Chondrocyte (in vitro differentiated cells): ENCODE results near the gene KCTD21. TPM values are rescaled to one million over a fixed set of nuclear protein-coding genes. Genes with fewer than 3 reads are reported as not detected.

Experiments used
- DNase-seq: peaks from one replicate; pipeline ENCODE4 v3.0.0; 2021; ENCODE audit warnings: mixed read lengths, low spot score
- H3K27ac Mint-ChIP-seq: one replicate; pipeline ENCODE4 v1.8.0; 2021; ENCODE audit warnings: mild to moderate bottlenecking, moderate library complexity, mixed read lengths; ENCODE audit not compliant: unreplicated experiment
- H3K27me3 Mint-ChIP-seq: 2 replicates; pipeline ENCODE4 v1.8.0; 2021; ENCODE audit warnings: low read depth, mixed read lengths
- H3K36me3 Mint-ChIP-seq: 2 replicates; pipeline ENCODE4 v1.8.0; 2021; ENCODE audit warnings: low read depth, mixed read lengths
- H3K4me1 Mint-ChIP-seq: 2 replicates; pipeline ENCODE4 v1.8.0; 2021; ENCODE audit warnings: low read depth, mild to moderate bottlenecking, mixed read lengths
- H3K4me3 Mint-ChIP-seq: one replicate; pipeline ENCODE4 v1.8.0; 2021; ENCODE audit warnings: mild to moderate bottlenecking, moderate library complexity, mixed read lengths; ENCODE audit not compliant: unreplicated experiment
- H3K9me3 Mint-ChIP-seq: 2 replicates; pipeline ENCODE4 v1.8.0; 2021; ENCODE audit warnings: low read depth, mixed read lengths
- CTCF ChIP-seq: fragments of 200-600 bp; sonication (generic); IDR thresholded peaks from 2 replicates; pipeline ENCODE4 v1.5.0; 2021; ENCODE audit warnings: antibody characterized with exemption, mild to moderate bottlenecking, moderate library complexity
- total RNA-seq: library from RNA; stranded (reverse); gene quantifications from 3 replicates; pipeline ENCODE4 v1.2.1, GENCODE V29; 2021

The KCTD21 gene
- total RNA-seq, 1 donor from 2014 or later = 15.2 TPM

GRCh38 chr11:78161346-78161745 is 27.1 kb downstream of the KCTD21 start:
- H3K27me3 Mint-ChIP-seq = no peaks in the 10 kb centered on the region
- H3K4me3 Mint-ChIP-seq = no peak overlapping the region
- H3K36me3 Mint-ChIP-seq = no peaks in the 10 kb centered on the region
- peaks cover 29% of the 10 kb centered on the region for H3K4me1 Mint-ChIP-seq
- DNase-seq = no peak
- no peaks in the 10 kb centered on the region for H3K9me3 Mint-ChIP-seq
- H3K27ac Mint-ChIP-seq = no peak overlapping the region
- TF ChIP-seq CTCF = no peak

GRCh38 chr11:78160557-78160956 is 27.9 kb downstream of the KCTD21 start:
- Mint-ChIP-seq H3K4me1 (peaks cover 29% of the 10 kb centered on the region), H3K36me3 (no peaks in the 10 kb centered on the region), H3K4me3 (no peak overlapping the region), H3K27me3 (no peaks in the 10 kb centered on the region), H3K9me3 (no peaks in the 10 kb centered on the region), H3K27ac (no peak overlapping the region)
- no peak for TF ChIP-seq CTCF
- DNase-seq = no peak

GRCh38 chr11:78158987-78159652 is 29.3 kb downstream of the KCTD21 start:
- H3K4me1 Mint-ChIP-seq = peaks cover 26% of the 10 kb centered on the region
- no peaks in the 10 kb centered on the region for H3K9me3 Mint-ChIP-seq
- no peaks in the 10 kb centered on the region for H3K36me3 Mint-ChIP-seq
- H3K27me3 Mint-ChIP-seq = no peaks in the 10 kb centered on the region
- no peak for TF ChIP-seq CTCF
- no peak for DNase-seq
- peak overlapping the region; percentile 88 for H3K27ac Mint-ChIP-seq
- no peak overlapping the region for H3K4me3 Mint-ChIP-seq

- no peak for TF ChIP-seq CTCF
- Mint-ChIP-seq H3K9me3 (no peaks in the 10 kb centered on the region), H3K27me3 (no peaks in the 10 kb centered on the region), H3K27ac (no peak overlapping the region), H3K36me3 (no peaks in the 10 kb centered on the region), H3K4me1 (peaks cover 8% of the 10 kb centered on the region), H3K4me3 (no peak overlapping the region)
- no peak for DNase-seq
These were observed 32.1 kb downstream of the KCTD21 start for GRCh38 chr11:78156127-78156844.

GRCh38 chr11:78151804-78152203 is 36.6 kb downstream of the KCTD21 start:
- H3K27me3 Mint-ChIP-seq = no peaks in the 10 kb centered on the region
- no peak for TF ChIP-seq CTCF
- H3K4me1 Mint-ChIP-seq = peaks cover 11% of the 10 kb centered on the region
- no peaks in the 10 kb centered on the region for H3K9me3 Mint-ChIP-seq
- no peak for DNase-seq
- no peak overlapping the region for H3K4me3 Mint-ChIP-seq
- no peak overlapping the region for H3K27ac Mint-ChIP-seq
- H3K36me3 Mint-ChIP-seq = no peaks in the 10 kb centered on the region
